Iris pigment epithelial cell (primary cell): ENCODE measurements around the gene HLA-B.
"Not testable (repeated sequence)": the region's sequence is repeated elsewhere in the genome, so short reads cannot be mapped to it uniquely, and the experiment has no call there.

Source experiments
- DNase-seq: peaks from one replicate; pipeline ENCODE4 v3.0.0-alpha.2; 2011; ENCODE audit warnings: low read depth

HLA-B gene

GRCh38 chr6:31383149-31383548, 26.2 kb upstream of the HLA-B start:
- peak; percentile 77 for DNase-seq

GRCh38 chr6:31381666-31382065, 24.7 kb upstream of the HLA-B start:
- DNase-seq, result no peak

- DNase-seq, result no peak
Measured at GRCh38 chr6:31379850-31380249, 22.9 kb upstream of the HLA-B start.

GRCh38 chr6:31378721-31379103, 21.7 kb upstream of the HLA-B start:
- no peak for DNase-seq

GRCh38 chr6:31378062-31378720, 21.2 kb upstream of the HLA-B start:
- DNase-seq, result no peak

GRCh38 chr6:31377029-31377428, 20.1 kb upstream of the HLA-B start:
- DNase-seq, result no peak

GRCh38 chr6:31375699-31376098, 18.7 kb upstream of the HLA-B start:
- DNase-seq, result no peak

GRCh38 chr6:31374118-31374517, 17.1 kb upstream of the HLA-B start:
- not testable (repeated sequence) for DNase-seq

- DNase-seq, result no peak
Measured at GRCh38 chr6:31368461-31368860, 11.5 kb upstream of the HLA-B start.

- DNase-seq, result peak; percentile 83
Measured at GRCh38 chr6:31366693-31367470, 9.9 kb upstream of the HLA-B start.

GRCh38 chr6:31365864-31366263, 8.9 kb upstream of the HLA-B start:
- no peak for DNase-seq

- DNase-seq, result no peak
Measured at GRCh38 chr6:31363811-31364210, 6.8 kb upstream of the HLA-B start.

GRCh38 chr6:31362751-31363150, 5.8 kb upstream of the HLA-B start:
- DNase-seq, result no peak

- no peak for DNase-seq
Measured at GRCh38 chr6:31359581-31359980, 2.6 kb upstream of the HLA-B start.

GRCh38 chr6:31358302-31358701, 1.3 kb upstream of the HLA-B start:
- no peak for DNase-seq

GRCh38 chr6:31357886-31358285, 907 bp upstream of the HLA-B start:
- no peak for DNase-seq

- DNase-seq, result peak; percentile 54
Measured at GRCh38 chr6:31356216-31356945, 598 bp downstream of the HLA-B start.

- no peak for DNase-seq
Measured at GRCh38 chr6:31355583-31355948, 1.4 kb downstream of the HLA-B start.

- DNase-seq, result no peak
Measured at GRCh38 chr6:31354864-31355582, 2.0 kb downstream of the HLA-B start.

GRCh38 chr6:31354158-31354863, 2.7 kb downstream of the HLA-B start:
- DNase-seq, result no peak

- DNase-seq, result no peak
Measured at GRCh38 chr6:31353384-31353945, 3.5 kb downstream of the HLA-B start.
